GM23338 (cell line): ENCODE results near the gene HDAC8.

ENCODE experiments used
- CREB1 ChIP-seq: fragments of 250-450 bp; sonication (Bioruptor Pico); IDR thresholded peaks from 2 replicates; pipeline ENCODE4 v1.5.0; 2020; ENCODE audit warnings: low read depth, mild to moderate bottlenecking, moderate library complexity
- EZH2 ChIP-seq: fragments of 200-600 bp; sonication (generic); IDR thresholded peaks from one replicate; pipeline ENCODE4 v1.8.0; 2017; ENCODE audit warnings: antibody characterized with exemption, mild to moderate bottlenecking, low read depth; ENCODE audit not compliant: unreplicated experiment
- EZH2phosphoT487 ChIP-seq: fragments of 200-600 bp; sonication (generic); IDR thresholded peaks from one replicate; pipeline ENCODE4 v1.8.1; 2018; ENCODE audit warnings: antibody characterized with exemption; ENCODE audit not compliant: unreplicated experiment
- JUNB ChIP-seq: IDR thresholded peaks from one replicate; pipeline ENCODE4 v1.6.1; 2016; ENCODE audit warnings: antibody characterized with exemption; ENCODE audit not compliant: unreplicated experiment
- NANOG ChIP-seq: IDR thresholded peaks from 2 replicates; pipeline ENCODE4 v1.6.1; 2016; ENCODE audit warnings: antibody characterized with exemption, borderline replicate concordance
- POLR2AphosphoS5 ChIP-seq: IDR thresholded peaks from 2 replicates; pipeline ENCODE4 v1.6.1; 2016; ENCODE audit warnings: antibody characterized with exemption, low read depth
- ZNF114 ChIP-seq: fragments of 250-450 bp; sonication (Bioruptor Pico); IDR thresholded peaks from 2 replicates; pipeline ENCODE4 v1.5.0; 2020; ENCODE audit warnings: mild to moderate bottlenecking, moderate library complexity
- ZNF331 ChIP-seq: fragments of 250-450 bp; sonication (Bioruptor Pico); IDR thresholded peaks from 2 replicates; pipeline ENCODE4 v1.5.0; 2020; ENCODE audit warnings: low read depth, mild to moderate bottlenecking, moderate library complexity
- TF ChIP-seq, protein P1 (sequence below), 2 experiments: fragments of 200-600 bp in 1 of 2; sonication (generic) in 1 of 2; conservative IDR thresholded peaks; 2 replicates each; pipeline versions ENCODE4 v1.5.1 to v1.6.1; 2016 to 2017; ENCODE audit warnings: antibody characterized with exemption in 2 of 2, low read depth in 2 of 2, mild to moderate bottlenecking in 2 of 2, moderate library complexity in 1 of 2
- TF ChIP-seq, protein P2 (sequence below): IDR thresholded peaks from one replicate; pipeline ENCODE4 v1.6.1; 2018; ENCODE audit warnings: antibody characterized with exemption; ENCODE audit not compliant: unreplicated experiment
- TF ChIP-seq, protein P3 (sequence below): IDR thresholded peaks from 2 replicates; pipeline ENCODE4 v1.6.1; 2016; ENCODE audit warnings: antibody characterized with exemption

DNA sequence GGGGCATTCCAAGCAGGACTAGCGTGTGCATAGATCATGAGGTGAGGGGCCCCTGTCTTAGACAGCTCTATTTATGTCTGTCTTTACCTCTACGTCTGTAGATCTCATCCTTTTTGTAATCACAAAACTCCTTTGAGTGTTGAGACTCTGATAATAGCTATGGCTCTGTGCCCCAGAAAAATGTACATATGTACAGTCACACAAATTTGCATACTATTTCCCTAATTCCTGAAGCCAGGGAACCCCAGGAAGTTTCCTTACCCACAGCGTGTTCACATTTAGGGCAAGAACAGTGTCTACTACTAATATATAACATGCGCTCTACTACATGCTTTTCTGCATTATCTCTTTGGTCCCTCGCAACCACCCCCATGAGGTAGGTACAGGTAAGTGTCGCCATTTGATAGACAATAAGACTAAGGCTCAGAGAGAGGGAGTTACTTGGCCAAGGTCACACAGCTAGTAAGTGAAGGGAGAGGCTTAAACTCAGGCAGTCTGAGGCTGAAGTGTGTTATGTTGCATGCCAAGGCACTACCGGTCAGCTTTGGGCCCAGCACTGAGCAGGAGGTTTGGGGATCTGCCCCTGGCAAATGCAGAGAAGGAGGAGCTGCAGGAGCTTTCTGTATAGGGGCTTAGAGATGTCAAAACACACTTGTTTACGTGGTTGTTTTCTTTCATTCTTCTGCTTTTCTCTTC lies 245.9 kb downstream of the HDAC8 start:
- TF ChIP-seq, protein P1, sequence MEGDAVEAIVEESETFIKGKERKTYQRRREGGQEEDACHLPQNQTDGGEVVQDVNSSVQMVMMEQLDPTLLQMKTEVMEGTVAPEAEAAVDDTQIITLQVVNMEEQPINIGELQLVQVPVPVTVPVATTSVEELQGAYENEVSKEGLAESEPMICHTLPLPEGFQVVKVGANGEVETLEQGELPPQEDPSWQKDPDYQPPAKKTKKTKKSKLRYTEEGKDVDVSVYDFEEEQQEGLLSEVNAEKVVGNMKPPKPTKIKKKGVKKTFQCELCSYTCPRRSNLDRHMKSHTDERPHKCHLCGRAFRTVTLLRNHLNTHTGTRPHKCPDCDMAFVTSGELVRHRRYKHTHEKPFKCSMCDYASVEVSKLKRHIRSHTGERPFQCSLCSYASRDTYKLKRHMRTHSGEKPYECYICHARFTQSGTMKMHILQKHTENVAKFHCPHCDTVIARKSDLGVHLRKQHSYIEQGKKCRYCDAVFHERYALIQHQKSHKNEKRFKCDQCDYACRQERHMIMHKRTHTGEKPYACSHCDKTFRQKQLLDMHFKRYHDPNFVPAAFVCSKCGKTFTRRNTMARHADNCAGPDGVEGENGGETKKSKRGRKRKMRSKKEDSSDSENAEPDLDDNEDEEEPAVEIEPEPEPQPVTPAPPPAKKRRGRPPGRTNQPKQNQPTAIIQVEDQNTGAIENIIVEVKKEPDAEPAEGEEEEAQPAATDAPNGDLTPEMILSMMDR (conservative IDR thresholded peaks at IDR 0.05; ENCODE audit: low read depth in 2 of 2), result no peak
- TF ChIP-seq POLR2AphosphoS5 (no peak), EZH2phosphoT487 (no peak), CREB1 (CRISPR knock-in tag) (no peak), ZNF331 (no peak), ZNF114 (CRISPR knock-in tag) (no peak), JUNB (no peak), EZH2 (no peak), NANOG (no peak)
- TF ChIP-seq, protein P2, sequence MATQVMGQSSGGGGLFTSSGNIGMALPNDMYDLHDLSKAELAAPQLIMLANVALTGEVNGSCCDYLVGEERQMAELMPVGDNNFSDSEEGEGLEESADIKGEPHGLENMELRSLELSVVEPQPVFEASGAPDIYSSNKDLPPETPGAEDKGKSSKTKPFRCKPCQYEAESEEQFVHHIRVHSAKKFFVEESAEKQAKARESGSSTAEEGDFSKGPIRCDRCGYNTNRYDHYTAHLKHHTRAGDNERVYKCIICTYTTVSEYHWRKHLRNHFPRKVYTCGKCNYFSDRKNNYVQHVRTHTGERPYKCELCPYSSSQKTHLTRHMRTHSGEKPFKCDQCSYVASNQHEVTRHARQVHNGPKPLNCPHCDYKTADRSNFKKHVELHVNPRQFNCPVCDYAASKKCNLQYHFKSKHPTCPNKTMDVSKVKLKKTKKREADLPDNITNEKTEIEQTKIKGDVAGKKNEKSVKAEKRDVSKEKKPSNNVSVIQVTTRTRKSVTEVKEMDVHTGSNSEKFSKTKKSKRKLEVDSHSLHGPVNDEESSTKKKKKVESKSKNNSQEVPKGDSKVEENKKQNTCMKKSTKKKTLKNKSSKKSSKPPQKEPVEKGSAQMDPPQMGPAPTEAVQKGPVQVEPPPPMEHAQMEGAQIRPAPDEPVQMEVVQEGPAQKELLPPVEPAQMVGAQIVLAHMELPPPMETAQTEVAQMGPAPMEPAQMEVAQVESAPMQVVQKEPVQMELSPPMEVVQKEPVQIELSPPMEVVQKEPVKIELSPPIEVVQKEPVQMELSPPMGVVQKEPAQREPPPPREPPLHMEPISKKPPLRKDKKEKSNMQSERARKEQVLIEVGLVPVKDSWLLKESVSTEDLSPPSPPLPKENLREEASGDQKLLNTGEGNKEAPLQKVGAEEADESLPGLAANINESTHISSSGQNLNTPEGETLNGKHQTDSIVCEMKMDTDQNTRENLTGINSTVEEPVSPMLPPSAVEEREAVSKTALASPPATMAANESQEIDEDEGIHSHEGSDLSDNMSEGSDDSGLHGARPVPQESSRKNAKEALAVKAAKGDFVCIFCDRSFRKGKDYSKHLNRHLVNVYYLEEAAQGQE, result no peak
- TF ChIP-seq, protein P3, sequence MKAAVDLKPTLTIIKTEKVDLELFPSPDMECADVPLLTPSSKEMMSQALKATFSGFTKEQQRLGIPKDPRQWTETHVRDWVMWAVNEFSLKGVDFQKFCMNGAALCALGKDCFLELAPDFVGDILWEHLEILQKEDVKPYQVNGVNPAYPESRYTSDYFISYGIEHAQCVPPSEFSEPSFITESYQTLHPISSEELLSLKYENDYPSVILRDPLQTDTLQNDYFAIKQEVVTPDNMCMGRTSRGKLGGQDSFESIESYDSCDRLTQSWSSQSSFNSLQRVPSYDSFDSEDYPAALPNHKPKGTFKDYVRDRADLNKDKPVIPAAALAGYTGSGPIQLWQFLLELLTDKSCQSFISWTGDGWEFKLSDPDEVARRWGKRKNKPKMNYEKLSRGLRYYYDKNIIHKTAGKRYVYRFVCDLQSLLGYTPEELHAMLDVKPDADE, result no peak
